K562 treated with DMSO at 1 percent for 4 hours (cell line): ENCODE results near the gene DNMT3A. TPM values are rescaled to one million over a fixed set of nuclear protein-coding genes. Genes with fewer than 3 reads are reported as not detected.

Source experiments
- total RNA-seq: library from RNA; unstranded; fragments of 300-600 nt; gene quantifications from 2 replicates; pipeline ENCODE4 v1.2.3, GENCODE V29; 2022; ENCODE audit not compliant: insufficient read depth

DNMT3A gene
- 3.6 and 5.2 TPM in 2 replicates for total RNA-seq

DNA sequence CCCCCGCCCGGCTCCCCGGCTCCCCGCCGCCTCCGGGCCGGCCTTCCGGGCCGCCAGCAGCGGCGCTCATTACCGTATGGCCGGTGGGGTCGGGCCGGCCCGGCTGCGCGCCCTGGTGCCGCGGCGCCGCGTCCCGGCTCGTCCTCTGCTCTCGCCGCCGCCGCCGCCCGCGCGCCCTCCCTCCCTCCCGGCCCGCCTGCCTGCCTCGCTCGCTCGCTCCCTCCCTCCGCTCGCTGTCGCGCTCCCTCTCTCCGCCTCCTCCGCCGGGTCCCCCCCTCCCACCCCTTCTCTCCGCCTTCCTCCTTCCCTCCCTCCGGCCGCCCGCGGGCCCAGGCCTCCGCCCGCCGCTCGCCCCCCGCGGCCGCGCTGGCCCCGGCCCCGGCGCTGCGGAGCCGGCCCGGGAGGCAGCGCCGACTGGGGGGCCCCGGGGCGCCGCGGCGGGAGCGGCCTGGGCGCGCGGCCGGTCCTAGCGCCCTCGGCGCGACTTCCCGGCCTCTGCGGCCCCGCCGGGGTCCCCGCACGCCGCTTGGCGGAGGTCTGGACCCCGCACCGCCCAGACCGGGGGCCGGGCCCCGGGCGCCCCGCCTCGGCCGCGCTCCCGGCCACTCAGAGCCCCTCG is at the start of gene DNMT3A:
DNMT3A (minus strand) TSS at position 173 of the 619 bp plus-strand sequence. CDS start 27,941 bp downstream, outside the sequence.

Other genes starting within 250 kb of the DNMT3A start
- gene POMC, start 173.3 kb downstream of the DNMT3A start, total RNA-seq: not detected in 2 replicates